ENCODE data around the gene MCCC2.
"Not testable (repeated sequence)": the region's sequence is repeated elsewhere in the genome, so short reads cannot be mapped to it uniquely, and the experiment has no call there.

Gene MCCC2

DNA sequence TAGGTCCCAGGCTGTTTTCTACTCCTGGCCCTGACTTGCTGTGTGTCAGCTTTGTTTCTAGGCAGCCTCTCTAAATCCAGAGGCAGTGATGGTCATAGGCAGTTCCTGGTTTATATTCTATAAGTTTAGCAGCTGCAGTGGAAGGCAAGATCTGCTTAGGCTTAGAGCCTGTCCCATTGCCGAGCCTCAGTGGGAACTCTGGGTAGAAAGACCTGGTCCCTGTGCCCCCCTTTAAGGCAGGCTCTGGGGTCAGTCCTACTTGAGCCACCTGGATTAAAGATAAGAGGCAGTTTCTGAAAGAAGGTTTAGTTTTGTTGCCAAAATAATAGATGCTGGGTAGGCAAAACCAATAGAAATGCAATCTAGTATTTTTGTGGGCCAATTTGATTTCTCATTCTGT is 13.6 kb downstream of the MCCC2 start:
- DNase-seq (ENCODE audit: low spot score) = no peak

DNA sequence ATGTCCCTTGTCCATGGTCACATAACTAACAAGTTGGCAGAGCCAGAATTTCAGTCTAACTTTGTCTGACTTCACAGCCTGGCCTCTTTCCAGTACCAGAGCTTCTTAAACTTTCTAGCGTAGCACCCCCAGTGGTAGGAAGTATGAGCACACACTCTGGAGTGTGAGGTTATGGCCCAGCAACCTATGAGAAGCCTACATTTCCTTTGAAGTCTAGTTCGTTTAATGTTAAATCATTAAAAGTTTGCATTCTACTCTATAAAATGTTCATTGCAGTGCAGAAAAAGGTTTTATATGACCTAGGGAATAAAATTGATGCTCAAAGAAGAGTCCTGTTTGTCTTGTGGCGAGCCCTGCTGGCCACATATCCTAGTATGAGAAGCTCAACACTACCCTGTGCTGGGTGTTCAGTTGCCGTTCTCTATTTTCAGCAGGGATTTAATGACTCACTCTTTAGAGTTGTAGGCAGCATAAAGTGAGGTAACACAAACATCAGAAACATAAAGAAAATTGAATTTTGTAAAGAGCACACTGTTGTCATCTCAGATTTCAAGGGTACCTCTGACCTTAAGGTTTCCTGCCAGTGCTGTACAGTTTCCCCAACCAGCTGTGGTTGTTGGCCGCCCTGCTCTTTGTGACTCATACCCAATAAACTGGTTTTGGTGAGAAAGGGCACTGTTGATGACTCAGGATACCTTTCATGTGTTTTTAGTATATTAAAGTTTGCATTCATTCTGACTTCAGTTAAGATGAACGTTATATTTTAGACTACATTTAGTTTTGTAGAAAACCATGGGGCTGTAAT is 14.3 kb downstream of the MCCC2 start:
- peak; percentile 91 for DNase-seq (ENCODE audit: low spot score)

DNA sequence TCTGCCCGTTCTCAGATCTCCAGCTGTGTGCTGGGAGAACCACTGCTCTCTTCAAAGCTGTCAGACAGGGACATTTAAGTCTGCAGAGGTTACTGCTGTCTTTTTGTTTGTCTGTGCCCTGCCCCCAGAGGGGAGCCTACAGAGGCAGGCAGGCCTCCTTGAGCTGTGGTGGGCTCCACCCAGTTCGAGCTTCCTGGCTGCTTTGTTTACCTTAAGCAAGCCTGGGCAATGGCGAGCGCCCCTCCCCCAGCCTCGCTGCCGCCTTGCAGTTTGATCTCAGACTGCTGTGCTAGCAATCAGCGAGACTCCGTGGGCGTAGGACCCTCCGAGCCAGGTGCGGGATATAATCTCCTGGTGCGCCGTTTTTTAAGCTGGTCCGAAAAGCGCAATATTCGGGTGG is 22.8 kb downstream of the MCCC2 start:
- not testable (repeated sequence) for DNase-seq (ENCODE audit: low spot score)

DNA sequence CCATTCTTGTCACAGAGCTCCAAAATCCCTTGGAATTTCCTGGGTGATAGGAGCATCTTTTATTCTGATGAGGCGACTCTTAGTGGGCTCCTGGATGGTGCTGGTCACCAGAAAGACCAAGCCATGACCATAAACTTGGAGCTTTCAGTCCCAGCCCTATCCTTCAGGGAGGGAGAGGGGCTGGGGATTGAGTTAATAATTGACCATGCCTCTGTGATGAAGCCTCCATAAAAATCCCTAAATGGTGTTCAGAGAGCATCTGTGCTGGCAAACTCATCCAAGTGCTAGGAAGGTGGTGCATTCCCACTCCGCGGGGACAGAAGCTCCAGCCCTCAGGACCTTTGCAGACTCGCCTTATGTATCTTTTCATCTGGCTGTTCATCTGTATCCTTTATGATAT is 28.7 kb downstream of the MCCC2 start:
- no peak for DNase-seq (ENCODE audit: low spot score)

DNA sequence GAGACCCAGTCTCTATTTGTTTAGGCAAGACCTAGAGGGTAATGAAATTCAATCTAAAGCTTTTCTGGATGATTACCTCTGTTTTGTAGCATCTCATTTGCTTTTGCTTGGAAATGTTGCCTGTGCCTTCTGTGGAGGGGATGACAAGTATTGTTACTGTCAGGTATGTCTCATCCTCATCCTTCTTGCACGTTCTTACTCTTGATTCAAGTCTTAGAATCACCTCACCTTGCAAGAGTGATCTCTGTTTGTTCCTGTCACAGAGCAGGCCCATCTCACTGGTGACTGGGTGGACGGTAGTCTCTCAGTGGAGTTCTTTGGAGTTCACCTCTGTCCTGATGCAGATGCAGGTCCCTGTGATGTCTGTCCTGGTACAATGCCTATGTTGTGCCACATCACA is 33.5 kb downstream of the MCCC2 start:
- no peak for DNase-seq (ENCODE audit: low spot score)

DNA sequence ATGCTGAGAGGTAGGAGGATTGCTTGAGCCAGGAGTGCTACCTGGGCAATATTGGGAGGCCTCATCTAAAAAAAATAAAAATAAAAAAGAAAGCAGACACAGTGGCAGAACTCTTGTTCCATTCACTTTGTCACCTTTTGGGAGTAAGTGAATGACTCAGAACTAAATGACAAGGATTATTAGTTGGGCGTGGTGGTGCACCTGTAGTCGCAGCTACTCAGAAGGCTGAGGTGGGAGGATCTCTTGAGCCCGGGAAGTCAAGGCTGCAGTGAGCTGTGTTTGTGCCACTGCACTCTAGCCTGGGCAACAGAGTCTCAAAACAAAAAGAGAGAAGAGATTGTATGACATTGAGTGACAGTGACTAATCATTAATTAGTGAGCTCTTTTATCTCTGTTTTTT is 34.1 kb downstream of the MCCC2 start:
- no peak for DNase-seq (ENCODE audit: low spot score)

DNA sequence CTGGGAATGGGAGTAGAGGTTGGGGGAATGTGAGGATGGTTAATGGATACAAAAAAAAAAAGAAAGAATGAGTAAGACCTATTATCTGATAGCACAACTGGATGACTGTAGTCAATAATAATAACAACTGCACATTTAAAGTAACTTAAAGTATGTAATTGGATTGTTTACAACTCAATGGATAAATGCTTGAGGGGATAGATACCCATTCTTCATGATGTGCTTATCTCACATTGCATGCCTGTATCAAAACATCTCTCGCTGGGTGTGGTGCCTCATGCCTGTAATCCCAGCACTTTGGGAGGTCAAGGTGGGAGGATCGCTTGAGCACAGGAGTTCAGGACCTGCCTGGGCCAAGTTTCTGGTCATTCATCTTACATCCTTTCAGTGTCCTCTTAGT is 34.6 kb downstream of the MCCC2 start:
- DNase-seq (ENCODE audit: low spot score) = no peak

DNA sequence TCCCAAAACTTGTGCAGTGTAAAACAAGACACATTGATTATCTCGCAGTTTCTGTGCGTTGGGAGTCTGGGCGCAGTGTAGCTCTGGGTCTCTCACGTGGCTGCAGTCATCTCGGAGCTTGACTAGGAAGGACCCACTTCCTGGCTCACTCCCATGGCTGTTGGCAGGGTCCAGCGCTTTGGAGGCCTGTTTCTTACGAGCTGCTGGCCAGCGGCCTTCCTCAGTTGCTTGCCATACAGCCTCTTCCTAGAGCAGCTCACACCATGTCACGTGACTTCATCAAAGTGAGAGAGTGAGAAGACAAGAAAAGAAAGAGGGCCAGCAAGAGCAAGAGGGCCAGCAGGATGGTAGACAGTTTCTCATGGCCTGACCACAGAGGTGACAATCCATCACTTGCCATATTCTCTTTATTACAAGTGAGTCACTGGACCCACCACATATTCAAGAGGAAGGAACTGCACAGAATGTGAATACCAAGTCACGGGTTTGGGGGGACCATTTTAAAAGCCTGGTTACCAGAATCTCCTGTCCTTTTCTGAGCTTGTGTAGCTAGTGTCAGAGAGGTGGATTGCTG is 36.2 kb downstream of the MCCC2 start:
- DNase-seq (ENCODE audit: low spot score) = no peak

DNA sequence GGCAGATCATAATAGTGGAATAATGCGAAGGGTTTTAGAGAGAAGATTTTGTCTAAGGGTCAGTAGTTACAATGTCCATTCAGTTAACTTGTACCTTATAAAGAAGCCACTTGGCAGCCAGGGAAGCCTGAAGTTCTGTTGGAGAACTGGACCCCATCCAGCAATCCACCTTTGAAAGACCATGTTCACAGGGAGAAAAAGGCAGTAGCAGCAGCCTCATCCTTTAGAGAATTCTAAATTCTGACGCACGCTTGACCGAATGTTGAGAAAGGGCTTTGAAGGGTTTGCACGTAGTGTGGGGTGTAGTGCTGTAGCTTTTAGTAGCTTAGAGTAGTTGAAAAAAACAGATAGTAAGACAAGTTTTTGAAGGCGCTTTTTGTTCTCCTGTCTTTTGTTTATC is 42.8 kb downstream of the MCCC2 start:
- no peak for DNase-seq (ENCODE audit: low spot score)

DNA sequence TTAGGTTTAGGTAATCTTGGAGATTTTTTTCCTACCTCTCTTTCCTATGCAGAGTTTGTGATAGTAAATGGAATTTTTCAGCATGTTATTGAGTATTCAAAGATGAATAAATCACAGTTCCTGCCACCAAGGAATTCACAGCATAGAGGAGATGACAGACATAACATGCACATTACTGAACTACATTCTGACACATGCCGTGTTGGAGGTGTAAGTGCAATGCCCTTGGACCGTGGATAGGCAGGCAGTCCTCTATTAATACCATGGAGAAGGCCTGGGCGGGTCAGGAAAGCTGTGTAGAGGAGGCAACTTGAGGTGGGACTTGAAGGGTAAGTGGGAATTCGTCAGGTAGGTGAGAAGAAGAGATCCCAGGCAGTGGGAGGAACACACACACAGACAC is 43.9 kb downstream of the MCCC2 start:
- DNase-seq (ENCODE audit: low spot score) = no peak

DNA sequence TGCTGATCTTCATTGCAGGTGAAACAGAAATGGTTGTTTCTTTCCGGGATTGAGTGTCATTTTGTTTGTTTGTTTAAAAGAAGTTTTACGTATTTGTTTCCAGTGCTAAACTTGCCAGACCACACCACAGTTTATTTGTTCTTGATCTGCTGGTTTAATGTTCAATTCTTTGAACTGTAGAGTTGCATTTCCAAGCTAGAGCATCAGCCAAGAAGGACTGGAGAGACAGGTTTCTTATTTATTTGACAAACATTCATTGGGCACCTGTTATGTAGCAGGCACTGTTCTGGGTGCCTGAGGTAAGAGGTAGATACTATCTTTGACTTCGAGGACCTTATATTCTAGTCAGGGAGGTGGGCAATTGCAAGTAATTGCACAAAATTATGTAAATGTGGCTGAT is 45.0 kb downstream of the MCCC2 start:
- DNase-seq (ENCODE audit: low spot score) = no peak

DNA sequence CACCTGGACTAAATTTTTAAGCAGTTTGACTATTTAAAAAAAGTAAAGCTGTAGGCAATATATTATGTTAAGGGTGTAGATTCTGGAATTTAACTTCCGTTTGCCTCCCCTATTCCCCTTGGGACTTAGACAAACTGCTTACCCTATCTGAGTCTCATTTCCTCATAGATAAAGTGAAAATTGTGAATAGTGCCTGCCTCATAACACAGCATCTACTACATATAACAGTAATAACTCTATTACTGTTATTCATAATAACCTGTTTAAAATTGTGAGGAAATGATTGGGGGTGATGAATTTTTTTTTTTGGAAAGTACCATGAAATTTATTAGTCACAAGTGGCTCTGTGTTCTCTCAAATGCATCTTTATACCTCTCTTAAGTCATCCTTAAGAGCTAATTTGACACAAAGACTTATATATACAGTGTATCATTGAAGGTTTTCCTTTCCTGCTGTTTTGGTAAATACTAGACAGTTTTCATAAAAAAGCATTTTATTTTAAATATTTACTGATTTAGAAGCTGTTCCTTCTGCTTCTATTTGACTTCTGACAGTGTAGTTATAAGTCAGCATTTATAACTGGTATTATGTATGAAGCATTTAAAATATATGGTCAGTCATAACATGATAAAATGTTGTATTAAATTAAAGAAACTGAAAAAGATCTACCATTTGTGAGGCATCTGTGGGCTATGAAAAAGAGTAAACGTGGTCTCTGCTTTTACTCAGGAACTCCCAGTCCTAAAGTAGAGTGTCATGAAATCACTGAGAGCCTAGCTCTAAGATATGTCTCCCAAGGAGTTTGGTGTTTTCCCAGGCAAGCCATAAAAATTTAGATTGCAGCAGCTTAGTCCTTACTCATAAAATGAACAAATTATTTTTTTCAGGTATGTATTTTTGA is 46.4 kb downstream of the MCCC2 start:
- no peak for DNase-seq (ENCODE audit: low spot score)

DNA sequence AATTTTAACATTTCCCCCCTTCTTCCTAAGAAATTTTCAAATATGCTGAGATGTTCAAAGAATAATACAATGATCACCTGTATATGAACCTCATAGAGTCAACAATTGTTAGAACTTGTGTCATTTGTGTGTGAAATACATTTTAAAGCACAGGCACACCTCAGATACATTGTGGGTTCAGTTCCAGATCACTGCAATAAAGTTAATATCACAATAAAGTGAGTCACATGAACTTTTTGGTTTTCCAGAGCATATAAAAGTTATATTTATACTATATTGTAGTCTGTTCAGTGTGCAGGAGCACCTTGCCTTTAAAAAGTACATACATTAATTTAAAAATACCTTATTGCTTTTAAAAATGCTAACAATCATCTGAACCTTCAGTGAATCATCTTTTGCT is 50.0 kb downstream of the MCCC2 start:
- no peak for DNase-seq (ENCODE audit: low spot score)

DNA sequence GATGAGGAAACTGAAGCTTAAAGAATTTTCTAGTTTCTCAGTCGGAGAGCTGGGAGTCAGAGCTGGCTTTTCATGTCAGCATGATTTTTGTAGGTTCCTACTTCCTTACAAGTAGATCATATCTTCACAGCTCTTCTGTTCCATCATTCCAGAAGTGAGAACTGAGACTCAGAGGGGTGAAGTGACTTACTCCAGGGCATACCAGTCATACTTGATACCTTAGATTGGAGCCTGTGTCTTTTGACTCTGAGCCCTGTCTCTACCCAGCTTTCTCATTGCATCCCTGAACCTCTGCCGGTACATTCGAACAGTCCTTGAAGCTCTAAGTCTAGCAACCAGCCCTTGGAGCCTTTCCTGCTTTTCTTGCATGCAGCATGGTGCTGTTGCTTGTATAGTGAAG is 53.3 kb downstream of the MCCC2 start:
- DNase-seq (ENCODE audit: low spot score) = no peak

DNA sequence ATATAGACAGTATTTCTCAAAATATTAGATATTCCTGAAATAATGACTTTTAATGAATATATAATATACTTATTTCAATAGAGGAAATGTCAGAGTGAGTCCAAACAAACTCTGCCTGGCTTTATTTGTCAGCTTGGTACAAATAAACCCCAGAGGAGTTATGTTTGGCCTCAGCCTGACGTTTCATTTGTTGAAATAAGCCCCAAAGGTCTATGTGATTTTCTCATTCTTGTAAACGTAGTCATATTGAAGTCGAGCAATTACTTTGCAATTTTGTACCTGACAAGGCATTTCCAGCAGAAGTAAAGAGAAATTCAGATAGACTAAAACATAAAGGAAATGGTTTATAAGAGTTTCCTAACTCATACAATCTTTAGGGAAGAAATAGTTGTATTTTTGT is 57.9 kb downstream of the MCCC2 start:
- no peak for DNase-seq (ENCODE audit: low spot score)

DNA sequence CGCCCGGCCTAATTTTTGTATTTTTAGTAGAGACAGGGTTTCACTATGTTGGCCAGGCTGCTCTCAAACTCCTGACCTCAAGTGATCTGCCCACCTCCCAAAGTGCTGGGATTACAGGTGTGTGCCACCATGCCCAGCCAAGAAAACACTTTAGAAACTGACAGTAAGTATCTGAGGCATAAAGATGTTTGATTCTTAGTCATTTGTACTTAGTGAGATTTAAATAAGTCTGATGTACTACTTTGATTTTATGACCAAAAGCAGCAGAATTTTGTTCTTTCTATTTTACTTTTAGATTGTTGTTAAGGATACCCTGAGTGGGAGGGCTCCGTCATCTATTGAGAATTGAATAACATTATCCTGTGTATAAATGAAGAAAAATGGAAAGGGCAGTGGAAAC is 63.8 kb downstream of the MCCC2 start:
- not testable (repeated sequence) for DNase-seq (ENCODE audit: low spot score)

DNA sequence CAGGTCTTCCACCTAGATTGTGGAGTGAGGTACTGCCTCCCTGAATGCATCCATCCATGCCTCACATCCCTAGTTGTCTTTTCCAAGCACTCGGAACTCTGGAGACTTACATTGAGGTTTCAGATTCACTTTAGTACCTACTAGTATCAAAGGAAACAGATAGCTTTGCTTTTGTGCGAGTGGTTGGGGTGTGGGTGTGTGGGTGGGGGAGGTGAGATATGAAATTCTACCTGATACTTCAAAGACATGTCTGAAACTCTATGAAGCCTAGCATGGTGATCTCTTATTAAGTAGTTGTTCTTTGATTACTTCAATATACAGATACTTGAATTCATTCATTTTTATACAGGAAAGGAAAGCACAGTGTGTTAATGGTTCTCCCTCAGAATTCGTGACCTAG is 64.4 kb downstream of the MCCC2 start:
- no peak for DNase-seq (ENCODE audit: low spot score)

DNA sequence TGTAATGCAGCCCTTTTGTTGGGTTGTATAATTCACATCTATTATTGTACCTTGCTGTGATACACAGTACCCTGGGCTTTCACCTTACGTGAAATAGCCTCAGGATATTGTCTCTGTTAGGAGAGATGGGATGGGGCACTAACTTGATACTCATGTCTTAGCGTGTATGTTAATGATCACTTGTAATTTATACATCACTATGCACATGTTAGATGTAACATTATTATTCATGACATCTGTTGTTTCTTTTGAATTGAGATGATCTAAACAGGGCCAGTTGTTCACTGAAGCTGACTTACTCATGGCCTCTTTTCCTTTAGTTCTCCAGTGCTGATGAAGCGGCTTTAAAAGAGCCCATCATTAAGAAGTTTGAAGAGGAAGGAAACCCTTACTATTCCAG is 65.2 kb downstream of the MCCC2 start:
- DNase-seq (ENCODE audit: low spot score) = no peak

DNA sequence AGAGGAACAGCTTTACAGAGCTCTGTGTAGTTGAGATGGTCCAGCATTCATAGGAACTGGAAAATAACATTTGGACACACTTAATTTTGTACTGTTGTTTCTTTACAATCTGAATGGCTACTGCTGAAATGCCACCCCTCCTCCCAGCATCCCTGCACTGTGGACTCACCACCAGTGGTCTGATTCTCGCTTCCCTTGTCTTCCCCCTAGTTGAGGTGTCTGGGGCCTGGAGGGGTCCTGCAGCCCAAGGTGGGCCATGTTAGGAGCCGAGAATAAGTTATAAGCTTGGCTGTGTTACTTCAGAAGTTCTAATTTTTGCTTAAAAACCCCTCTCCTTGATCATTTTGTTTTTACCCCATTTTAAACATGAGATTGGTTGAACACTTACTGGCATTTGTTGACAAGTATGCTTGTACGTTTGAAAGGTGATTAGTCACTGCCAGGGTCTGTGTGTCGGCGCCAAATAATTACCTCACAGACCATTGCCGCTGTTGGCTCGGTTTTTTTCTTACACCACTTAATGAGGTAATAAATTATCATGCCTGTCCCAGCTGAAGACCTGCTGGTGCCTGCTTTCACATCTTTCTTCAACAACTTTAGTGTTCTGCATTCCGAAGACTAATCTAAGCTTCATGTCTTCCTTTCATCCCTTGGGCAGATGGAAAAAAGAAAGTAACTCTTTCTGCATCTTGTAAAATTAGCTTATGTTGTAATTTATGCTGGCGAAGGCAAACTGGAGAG is 65.8 kb downstream of the MCCC2 start:
- no peak for DNase-seq (ENCODE audit: low spot score)

DNA sequence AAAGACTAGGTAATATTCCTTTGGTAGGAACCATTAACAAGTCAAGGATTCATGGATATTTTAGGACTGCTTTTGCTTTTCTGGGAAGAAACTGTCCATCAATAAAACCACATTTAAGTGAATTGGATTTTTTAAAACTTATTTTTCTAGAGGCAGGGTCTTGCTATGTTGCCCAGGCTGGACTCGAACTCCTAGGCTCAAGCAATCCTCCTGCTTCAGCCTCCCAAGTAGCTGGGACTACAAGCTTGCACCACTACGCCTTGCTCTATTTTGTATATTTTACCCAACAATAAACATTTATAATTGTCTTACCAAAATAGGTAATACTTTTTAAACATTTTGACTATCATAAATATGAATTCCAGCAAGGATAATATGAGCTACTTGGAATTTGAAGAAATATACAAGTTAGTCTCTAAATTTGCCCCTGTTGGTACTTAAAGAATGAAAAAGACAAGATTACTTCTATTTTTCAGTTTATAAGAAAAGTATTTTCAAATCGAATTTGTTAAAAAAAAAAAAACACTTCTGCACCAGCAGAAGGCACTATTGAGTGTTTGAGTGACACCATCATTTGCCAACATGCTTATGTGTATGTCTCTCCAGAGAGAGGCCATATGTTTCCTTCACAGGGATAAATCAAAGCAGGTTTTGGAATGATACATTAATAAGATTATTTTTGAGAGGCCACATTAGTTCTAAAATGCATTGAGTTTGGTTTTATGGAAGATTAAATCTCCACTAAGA is 71.9 kb downstream of the MCCC2 start:
- DNase-seq (ENCODE audit: low spot score) = no peak

DNA sequence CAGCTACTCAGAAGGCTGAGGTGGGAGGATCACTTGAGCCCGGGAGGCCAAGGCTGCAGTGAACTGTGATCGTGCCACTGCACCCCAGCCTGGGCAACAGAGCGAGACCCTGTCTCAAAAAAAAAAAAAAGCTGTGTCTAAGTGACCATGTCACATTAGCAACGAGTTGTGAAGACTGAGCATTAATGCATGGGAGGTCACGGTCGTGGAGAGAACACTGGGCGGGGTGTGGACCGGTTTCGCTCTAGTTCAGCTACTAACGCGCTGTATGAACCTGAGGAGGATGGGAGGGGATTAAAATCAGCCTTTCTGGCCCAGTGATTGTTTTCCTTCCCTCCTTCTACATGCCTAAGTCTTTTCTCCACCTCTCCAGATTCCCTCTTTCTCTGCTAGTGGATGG is 75.2 kb downstream of the MCCC2 start:
- DNase-seq (ENCODE audit: low spot score) = no peak
